ENCODE results near the gene FURIN.
A peak's percentile ranks its signal among the peaks of the same experiment; 100 is the strongest.
"Not testable (repeated sequence)": the region's sequence is repeated elsewhere in the genome, so short reads cannot be mapped to it uniquely, and the experiment has no call there.

The FURIN gene

DNA sequence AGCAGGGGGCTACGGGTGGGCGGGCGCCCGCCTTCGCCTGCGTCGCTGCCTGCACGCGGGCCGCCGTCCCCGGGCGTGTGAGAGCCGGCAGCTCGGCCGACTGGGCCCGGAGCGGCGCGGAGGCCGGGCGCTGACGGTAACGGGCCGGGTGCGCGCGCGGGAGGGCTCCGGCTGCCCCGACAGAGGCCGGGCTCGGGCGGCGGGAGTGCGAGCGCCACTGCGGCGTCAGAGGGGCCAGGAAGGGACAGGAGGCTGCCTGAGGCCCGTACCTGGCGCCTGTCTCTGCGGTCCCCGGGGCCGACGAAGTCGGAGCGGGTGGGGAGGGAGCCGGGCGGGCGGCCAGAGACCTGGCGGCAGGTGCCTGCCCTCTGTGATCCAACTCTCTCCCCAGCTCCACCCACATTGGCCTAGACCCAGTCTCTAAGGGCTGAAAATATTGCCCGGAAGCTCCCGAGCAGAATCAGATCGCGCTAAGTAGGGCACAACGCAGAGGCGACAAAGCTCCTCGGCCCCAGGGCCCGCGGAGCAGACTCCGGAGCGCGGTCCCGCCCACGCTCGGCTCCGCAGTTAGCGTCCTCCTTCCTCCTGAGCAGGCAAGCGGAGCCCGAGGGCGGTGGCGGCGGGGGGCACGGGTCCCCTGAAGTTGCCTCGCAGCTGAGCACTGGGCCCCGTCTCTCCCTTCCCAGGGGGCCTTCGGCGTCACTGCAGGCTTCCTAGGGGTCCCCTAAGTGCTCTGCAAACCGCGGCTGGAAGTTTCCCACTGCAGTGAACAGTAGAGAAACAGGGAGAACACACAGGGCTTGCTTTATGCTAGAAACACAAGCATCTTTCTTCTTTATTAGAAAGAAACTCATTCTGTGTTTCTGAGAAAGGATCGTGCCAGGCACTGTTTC, 34.7 kb downstream of the FURIN start, which contains the start of gene MAN2A2:
TSS of gene MAN2A2 (plus strand) at position 463 of the 893 bp plus-strand sequence. CDS start 906 bp downstream, outside the sequence.
- DNase-seq (ENCODE audit: low read depth): peak; percentile 29

DNA sequence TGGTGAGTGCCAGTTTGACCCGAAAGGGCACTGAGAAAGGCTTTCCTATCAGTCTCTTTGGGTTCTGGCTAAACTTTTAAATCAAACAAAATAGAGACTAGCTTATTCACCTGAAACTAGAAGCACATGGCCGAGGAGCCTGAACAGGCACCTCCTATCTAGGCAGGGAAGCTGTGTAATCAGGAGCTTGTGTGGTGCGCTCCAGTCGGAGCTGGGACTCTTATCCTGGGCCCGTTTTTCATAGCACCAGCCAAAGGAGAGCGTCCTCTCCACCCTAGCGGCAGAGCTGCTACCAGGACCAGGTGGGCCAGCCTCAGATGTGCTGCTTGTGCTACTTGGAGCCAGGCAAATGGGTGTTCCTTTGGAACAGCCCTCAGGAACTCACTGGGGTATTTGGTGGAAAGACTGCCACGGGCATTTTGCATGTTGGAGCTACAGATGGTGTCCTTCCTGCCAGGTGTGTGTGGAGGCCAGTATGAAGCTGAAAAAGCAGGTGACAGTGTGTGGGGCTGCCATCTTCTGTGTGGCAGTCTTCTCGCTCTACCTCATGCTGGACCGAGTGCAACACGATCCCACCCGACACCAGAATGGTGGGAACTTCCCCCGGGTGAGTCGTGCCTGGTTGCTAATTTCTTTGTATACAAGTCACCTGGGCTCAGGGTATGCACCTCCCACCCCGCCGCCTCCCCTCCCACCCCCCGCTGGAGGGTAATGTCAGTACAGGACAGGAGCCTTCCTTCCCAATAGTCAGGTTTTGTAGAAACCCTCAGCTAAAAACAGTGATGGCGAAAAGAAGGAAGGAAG, 35.5 kb downstream of the FURIN start:
- no peak for DNase-seq (ENCODE audit: low read depth)

DNA sequence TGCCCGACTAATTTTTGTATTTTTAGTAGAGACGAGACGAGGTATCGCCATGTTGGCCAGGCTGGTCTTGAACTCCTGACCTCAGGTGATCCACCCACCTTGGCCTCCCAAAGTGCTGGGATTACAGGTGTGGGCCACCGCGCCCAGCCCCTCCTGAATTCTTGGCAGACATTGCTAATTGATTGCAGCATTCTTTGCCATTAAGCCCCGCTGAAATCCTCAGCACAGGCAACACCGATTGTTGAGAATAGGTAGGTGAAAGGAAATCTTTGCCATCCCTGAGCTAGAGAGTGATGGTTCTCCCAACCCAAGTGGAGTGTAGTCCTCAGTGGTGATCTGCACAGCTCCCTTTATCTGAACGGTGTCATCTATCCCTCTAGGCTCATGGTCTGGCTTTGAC, 36.4 kb downstream of the FURIN start:
- DNase-seq (ENCODE audit: low read depth): no peak

DNA sequence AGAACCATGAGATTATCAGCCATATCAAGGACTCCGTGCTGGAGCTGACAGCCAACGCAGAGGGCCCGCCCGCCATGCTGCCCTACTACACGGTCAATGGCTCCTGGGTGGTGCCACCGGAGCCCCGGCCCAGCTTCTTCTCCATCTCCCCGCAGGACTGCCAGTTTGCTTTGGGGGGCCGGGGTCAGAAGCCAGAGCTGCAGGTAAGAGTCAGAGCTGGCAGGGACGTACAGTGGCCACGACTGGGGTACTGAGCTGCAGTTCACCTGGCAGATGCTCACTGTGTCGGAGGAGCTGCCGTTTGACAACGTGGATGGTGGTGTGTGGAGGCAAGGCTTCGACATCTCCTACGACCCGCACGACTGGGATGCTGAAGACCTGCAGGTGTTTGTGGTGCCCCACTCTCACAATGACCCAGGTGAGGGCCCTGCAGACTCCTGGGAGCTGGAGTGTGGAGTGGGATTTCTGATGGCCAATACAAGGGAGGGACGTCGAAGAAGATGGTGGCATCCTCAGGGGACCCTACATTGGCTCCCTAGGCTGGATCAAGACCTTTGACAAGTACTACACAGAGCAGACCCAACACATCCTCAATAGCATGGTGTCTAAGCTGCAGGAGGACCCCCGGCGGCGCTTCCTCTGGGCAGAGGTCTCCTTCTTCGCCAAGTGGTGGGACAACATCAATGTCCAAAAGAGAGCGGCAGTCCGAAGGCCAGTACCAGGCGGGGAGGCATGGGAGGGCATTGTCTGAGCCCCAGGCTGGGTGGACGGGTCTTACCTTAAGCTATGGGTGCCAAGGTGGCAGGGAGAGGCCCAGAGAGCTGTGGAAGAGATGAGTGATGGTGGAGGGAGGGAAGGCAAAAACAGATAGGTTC, 37.2 kb downstream of the FURIN start:
- DNase-seq (ENCODE audit: low read depth): no peak

DNA sequence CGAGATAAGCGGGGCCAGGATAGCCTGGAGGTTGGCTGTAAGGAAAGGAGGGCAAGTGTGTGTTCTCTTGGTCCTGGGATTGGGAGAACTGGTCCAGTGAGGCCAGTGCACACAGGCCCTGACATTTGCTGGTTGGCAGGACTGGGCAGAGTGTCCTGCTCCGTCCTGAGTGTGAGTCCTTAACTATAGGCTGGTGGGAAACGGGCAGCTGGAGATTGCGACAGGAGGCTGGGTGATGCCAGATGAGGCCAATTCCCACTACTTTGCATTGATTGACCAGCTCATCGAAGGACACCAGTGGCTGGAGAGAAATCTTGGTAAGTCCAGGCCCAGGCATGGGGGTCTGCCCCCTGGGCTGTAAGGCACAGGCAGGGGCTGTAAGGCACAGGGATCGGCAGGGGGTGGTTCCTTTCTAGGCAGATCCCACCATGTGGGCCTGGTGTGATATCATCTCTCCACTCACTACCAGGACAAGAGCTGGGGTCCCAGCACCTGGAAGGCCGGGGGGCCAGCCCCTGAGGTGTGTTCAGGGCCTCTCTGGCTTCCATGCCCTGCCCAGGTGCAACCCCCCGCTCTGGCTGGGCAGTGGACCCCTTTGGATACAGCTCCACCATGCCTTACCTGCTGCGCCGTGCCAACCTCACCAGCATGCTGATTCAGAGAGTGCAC, 37.9 kb downstream of the FURIN start:
- DNase-seq (ENCODE audit: low read depth): no peak

DNA sequence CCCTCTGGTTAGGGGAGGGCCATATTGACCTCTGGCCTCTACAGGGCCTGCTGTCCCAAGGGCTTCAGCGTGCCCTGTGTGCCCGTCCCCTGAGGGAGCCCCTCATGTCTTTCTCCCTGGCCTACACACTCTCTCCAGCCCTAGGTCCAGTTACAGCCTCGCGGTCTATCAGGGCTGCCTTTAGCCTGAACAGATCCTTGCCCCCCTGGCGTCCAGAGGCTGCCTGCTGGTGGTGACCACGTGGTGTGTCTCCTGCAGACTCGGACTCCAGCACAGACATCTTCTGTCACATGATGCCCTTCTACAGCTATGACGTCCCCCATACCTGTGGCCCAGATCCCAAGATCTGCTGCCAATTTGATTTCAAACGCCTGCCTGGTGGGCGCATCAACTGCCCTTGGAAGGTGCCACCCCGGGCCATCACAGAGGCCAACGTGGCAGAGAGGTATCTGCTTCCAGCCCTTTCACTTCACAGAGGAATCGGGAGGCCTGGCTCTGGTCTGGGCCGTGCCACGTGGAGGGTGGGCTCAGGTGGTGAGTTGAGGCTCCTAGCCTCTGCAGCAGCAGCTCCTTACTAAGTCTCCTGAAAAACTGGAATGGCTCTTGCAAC, 38.8 kb downstream of the FURIN start:
- DNase-seq (ENCODE audit: low read depth): no peak

DNA sequence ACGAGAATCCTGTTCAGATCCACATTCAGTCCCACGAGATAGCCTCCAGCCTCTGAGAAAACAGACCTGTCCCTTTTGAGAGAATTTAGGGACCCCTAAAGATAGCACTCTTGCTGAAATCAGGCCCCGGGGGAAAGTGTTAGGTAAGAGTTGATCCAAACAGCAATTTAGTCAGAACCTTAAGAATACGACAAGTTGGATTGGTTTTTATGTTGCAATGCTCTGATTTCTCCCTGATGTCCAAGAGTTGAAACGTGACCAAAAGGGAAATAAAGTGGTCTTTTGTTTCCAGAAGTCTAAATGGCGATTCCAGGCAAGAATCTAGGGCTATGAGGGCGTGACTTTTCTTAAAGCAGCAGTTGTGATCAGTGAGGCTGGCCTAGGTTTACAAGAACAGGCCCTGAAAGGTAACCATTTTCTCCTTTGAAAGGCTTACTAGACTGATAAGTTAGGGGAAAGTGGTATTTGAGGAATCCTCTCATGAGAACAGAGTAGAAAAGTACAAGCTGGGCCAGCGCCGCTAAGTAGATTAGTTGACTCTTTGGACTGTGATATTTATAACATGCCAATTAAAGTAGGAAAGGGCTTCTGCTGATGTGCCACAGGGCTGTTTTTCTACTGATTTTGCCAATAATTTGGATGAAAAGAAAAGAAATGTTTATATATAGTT, 39.6 kb downstream of the FURIN start:
- no peak for DNase-seq (ENCODE audit: low read depth)

DNA sequence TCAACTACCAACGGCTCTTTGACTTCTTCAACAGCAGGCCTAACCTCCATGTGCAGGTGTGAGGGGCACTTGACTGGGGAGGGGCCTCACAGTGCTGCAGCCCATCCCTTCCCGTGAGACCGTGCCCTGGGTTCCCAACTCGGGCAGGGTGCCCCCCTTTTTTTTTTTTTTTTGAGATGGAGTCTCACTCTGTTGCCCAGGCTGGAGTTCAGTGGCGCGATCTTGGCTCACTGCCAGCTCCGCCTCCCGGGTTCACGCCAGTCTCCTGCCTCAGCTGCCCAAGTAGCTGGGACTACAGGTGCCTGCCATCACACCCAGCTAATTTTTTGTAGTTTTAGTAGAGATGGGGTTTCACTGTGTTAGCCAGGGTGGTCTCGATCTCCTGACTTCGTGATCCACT, 41.1 kb downstream of the FURIN start:
- not testable (repeated sequence) for DNase-seq (ENCODE audit: low read depth)

DNA sequence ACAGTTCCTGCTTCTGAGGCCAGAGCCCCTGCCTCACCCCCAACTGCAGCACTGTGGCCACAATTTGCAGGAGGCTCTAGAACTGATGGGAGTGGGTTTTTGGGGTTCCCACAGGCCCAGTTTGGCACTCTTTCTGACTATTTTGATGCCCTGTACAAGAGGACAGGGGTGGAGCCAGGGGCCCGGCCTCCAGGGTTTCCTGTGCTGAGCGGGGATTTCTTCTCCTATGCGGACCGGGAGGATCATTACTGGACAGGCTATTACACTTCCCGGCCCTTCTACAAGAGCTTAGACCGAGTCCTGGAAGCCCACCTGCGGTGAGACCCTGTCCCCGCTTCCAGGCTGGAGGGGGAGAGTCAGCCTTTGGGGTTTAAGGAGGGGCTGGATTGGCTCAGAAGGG, 41.6 kb downstream of the FURIN start:
- DNase-seq (ENCODE audit: low read depth): no peak

DNA sequence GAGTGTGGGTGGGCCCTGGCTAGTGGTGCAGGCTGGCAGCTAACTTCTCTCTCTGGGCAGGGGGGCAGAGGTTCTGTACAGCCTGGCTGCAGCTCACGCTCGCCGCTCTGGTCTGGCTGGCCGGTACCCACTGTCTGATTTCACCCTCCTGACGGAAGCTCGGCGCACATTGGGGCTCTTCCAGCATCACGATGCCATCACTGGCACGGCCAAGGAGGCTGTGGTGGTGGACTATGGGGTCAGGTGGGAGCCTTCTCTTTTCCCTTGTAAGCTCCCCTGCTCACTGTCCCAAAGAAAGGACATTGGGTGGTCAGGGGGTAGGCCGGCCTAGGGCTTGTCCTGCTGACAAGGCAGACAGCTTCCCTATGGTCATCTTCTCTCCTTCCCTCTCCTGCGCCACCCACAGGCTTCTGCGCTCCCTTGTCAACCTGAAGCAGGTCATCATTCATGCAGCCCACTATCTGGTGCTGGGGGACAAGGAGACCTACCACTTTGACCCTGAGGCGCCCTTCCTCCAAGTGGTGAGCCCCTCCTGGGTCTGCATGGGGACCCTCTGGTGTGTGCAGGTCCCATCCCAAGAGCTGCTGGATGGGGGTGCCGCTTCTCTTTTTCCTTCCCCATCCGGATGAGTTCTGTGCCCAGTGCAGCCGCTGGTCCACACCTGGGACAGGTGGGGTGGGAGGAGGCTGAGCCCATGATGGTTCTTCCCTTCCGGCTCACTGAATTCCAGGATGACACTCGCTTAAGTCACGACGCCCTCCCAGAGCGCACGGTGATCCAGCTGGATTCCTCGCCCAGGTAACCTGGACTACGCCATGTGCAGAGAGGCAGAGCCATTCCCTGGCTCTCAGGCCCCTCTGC, 42.3 kb downstream of the FURIN start:
- no peak for DNase-seq (ENCODE audit: low read depth)

DNA sequence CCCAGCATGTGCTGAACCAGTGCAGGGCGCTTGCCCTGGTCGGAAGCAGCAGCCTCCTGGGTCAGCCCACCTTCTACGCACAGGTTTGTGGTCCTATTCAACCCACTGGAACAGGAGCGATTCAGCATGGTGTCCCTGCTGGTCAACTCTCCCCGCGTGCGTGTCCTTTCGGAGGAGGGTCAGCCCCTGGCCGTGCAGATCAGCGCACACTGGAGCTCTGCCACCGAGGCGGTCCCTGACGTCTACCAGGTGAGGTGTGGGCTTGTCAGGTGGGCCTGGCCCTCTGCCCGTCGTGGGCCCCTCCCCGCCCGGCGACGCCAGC, 42.9 kb downstream of the FURIN start:
- no peak for DNase-seq (ENCODE audit: low read depth)

DNA sequence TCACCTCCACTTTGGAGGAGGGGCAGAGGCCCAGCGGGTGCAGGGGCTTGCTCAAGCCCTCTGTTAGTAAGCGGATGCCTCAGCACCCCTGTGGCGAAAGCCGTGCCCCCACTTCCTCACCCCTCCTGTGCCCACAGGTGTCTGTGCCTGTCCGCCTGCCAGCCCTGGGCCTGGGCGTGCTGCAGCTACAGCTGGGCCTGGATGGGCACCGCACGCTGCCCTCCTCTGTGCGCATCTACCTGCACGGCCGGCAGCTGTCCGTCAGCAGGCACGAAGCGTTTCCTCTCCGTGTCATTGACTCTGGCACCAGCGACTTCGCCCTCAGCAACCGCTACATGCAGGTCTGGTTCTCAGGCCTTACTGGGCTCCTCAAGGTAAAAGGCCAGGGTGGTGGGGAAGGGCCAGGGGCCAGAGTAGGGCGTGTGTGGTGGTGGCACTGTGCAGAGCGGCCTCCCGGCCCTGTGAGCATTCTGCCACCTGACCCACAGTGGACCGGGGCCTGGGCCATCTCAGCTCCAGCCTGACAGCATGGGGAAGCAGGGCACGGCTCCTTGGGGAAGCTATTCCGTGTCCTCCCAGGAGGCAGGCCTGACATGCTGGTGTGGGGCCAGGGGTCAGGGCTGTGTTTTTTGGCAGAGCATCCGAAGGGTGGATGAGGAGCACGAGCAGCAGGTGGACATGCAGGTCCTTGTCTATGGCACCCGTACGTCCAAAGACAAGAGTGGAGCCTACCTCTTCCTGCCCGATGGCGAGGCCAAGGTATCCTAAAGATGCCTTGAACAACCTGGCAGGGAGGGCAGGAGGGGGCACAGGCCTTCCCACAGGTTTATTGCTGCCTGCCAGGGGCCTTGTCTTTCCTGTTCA, 43.8 kb downstream of the FURIN start:
- DNase-seq (ENCODE audit: low read depth): no peak

DNA sequence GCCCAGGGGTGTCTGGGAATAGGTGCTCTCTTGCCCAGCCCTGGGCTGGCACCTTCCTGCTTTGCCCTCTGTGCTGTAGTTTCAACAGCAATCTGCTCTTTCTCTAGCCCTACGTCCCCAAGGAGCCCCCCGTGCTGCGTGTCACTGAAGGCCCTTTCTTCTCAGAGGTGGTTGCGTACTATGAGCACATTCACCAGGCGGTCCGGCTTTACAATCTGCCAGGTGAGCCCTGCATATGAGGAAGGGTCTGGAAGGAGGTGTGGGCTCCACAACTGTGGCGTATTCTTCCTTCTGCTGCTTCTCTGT, 44.3 kb downstream of the FURIN start:
- DNase-seq (ENCODE audit: low read depth): no peak

DNA sequence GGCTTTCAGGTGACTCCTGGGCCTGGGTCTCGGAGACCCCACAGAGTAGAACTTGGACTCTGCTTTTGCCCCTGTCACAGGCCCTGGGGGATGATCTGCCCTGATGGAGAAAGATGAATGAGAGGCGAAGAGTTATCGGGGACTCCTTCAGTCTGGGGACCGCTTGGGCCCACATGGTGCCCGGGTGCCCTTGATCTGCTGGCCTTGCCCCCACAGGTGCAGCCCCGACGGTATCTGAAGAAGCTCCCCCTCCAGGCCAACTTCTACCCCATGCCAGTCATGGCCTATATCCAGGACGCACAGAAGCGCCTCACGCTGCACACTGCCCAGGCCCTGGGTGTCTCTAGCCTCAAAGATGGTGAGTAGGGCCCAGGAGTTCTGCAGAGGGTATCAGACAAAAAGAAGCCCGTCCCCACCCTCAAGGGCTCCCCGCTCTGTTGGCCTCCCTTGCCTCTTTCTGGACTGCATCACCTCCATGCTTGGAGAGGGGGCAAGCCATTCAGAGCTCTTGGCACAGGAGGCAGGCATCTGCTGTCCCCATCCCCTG, 45.1 kb downstream of the FURIN start:
- DNase-seq (ENCODE audit: low read depth): no peak

DNA sequence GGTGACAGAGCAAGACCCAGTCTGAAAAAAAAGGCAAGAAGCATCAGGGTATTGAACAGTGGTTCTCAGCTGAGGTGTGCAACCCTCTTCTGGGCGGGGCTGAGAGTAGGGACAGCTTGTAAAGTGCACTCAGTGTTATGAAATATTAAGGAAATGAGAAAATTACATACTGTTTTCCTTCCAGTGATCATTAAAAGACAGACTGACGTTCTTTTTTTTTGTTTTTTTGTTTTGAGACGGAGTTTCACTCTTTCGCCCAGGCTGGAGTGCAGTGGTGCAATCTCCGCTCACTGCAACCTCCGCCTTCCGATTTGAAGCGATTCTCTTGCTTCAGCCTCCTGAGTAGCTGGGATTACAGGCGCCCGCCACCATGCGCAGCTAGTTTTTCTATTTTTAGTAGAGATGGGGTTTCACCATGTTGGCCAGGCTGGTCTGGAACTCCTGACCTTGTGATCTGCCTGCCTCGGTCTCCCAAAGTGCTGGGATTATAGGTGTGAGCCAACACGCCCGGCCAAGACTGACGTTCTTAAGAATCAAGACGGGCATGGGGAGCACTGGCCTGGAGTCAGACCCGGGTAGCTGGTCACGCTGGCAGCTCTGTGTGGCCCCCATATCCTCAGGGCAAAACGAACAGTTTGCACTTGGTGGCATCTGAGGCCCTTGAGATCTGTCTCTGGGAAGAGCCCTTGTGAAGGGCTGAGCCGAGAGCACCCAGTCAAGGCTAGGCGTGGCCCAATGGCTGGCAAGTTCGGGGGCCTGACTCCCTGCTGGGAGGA, 46.1 kb downstream of the FURIN start:
- DNase-seq (ENCODE audit: low read depth): no peak

DNA sequence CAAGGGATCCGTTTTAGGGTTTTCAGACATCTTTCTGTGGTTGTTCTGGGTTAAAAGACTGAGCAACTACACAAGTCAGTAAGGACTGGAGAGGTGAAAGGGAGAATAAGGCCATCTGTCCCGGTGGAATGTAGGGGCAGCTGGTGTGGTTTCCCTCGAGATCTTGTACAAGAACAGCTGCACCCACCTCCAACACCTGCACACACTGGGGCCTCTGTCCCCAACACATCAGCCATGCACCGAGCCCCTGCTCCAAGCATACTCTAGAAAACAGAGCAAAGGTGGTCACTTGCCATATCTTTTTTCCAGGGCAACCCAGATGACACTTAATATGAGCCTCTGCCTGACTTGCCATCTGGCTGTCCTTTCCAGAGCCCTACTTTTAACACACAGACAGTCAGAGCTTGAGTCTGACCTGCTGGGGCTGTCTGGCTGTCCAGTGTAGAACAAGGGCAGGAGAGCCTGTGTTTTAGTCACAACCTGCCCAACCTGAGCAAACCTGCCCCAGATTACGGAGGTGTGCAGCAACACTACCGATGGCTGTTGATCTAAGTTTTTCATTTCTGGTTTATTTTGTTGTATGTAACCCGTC, 46.9 kb downstream of the FURIN start:
- DNase-seq (ENCODE audit: low read depth): no peak

DNA sequence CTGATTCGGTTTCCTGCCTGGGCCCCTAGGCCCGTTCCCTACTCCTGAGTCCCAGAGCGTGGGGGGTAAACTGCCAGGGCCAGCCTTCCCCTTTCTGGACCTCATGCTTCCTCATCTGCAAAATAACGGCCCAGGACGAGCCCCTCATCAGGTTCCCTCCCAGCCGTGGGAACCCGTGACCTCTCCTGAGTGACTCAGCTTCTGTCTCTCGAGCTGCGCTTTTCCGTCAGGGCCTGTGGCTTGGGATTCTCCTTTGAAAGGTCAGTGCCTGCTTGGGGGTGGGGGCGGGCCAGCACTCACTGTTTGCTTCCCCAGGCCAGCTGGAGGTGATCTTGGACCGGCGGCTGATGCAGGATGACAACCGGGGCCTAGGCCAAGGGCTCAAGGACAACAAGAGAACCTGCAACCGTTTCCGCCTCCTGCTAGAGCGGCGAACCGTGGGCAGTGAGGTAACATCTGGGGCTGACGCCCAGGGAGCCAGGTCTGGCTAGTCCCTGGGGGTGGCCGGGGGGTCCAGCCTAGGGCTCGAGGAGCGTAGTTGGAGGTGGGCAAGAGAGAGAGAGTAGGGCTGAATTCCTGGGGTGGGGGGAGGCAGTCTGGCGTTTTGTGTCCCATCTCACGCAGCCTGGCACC, 47.5 kb downstream of the FURIN start:
- no peak for DNase-seq (ENCODE audit: low read depth)
